Esophagus muscularis mucosa (tissue), 3 donors: ENCODE data around the gene OTOP1.

ENCODE experiments used
- CTCF ChIP-seq, 3 experiments: fragments of 200-600 bp in 2 of 3; fragments of 450-650 bp in 1 of 3; sonication (generic) in 2 of 3; IDR thresholded peaks; one replicate each; pipeline ENCODE4 v1.5.1; 2017 to 2019; ENCODE audit warnings: antibody characterized with exemption in 3 of 3, mild to moderate bottlenecking in 2 of 3, moderate library complexity in 1 of 3
- POLR2A ChIP-seq: fragments of 450-650 bp; IDR thresholded peaks from one replicate; pipeline ENCODE4 v1.6.1; 2017; ENCODE audit warnings: antibody characterized with exemption, moderate library complexity, mild to moderate bottlenecking, low read depth

- no peak for TF ChIP-seq CTCF (IDR thresholded peaks at IDR 0.05)
- no peak for TF ChIP-seq POLR2A
Observed at GRCh38 chr4:4254199-4254598, 27.5 kb upstream of the OTOP1 start.
